PC-3 (cell line): Measurements from ENCODE around the gene FOXB2.

Experiments
- EZH2 ChIP-seq: fragments of 300-600 bp; sonication (generic); IDR thresholded peaks from one replicate; pipeline ENCODE4 v1.6.1; 2017; ENCODE audit warnings: antibody characterized with exemption, mild to moderate bottlenecking, low read length; ENCODE audit not compliant: unreplicated experiment
- TF ChIP-seq, protein P1 (sequence below): fragments of 300-600 bp; sonication (generic); conservative IDR thresholded peaks from 2 replicates; pipeline ENCODE4 v1.5.1; 2017; ENCODE audit warnings: antibody characterized with exemption, low read depth, mild to moderate bottlenecking, low read length

DNA sequence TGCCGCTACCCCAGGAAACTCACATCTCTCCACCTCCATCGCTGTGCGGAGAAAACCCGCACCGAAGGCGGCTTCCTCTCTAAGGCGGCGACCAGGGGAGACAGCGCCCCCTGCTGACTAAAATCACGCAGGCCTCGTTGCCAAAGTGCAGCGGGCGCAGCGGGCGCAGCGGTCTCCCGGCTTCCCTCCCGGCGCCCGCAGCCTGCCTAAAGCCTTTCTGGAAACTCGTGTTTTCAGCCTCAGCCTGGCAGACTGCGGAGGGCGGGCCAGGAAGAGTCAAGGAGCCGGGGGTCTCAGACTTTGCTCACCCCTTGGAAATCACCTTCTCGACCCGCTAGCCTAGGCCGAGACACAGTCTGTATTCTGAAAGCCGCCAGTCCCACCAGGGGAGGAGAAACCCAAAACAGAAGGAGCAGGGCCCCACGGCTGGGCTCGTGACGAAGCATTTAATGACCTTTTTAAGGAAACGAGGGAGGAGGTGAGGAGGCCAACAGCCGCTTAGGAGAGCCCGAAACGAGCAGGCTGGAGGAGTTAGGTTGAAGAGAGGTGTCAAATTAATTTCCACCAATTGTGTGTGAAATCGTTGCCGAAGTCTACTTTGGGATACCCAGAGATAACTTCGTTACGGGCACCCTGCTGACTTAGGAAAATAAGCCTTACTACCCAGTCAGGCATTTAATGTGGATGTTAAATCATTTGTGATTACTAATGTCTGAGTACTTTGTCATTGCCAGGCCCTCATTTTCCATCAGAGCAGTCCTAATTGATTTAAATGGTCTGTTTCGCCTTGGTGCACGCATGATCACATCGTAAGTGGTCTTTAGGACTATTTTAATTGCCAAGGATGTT, 7.3 kb upstream of the FOXB2 start:
- TF ChIP-seq, protein P1, sequence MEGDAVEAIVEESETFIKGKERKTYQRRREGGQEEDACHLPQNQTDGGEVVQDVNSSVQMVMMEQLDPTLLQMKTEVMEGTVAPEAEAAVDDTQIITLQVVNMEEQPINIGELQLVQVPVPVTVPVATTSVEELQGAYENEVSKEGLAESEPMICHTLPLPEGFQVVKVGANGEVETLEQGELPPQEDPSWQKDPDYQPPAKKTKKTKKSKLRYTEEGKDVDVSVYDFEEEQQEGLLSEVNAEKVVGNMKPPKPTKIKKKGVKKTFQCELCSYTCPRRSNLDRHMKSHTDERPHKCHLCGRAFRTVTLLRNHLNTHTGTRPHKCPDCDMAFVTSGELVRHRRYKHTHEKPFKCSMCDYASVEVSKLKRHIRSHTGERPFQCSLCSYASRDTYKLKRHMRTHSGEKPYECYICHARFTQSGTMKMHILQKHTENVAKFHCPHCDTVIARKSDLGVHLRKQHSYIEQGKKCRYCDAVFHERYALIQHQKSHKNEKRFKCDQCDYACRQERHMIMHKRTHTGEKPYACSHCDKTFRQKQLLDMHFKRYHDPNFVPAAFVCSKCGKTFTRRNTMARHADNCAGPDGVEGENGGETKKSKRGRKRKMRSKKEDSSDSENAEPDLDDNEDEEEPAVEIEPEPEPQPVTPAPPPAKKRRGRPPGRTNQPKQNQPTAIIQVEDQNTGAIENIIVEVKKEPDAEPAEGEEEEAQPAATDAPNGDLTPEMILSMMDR = peak; percentile 69
- no peak for TF ChIP-seq EZH2
